Smooth muscle cell of the brain vasculature (primary cell): ENCODE data around the gene RRM2.

ENCODE experiments used
- DNase-seq: peaks from one replicate; pipeline ENCODE4 v3.0.0-alpha.2; 2012; ENCODE audit warnings: low read depth, low spot score

The RRM2 gene

DNA sequence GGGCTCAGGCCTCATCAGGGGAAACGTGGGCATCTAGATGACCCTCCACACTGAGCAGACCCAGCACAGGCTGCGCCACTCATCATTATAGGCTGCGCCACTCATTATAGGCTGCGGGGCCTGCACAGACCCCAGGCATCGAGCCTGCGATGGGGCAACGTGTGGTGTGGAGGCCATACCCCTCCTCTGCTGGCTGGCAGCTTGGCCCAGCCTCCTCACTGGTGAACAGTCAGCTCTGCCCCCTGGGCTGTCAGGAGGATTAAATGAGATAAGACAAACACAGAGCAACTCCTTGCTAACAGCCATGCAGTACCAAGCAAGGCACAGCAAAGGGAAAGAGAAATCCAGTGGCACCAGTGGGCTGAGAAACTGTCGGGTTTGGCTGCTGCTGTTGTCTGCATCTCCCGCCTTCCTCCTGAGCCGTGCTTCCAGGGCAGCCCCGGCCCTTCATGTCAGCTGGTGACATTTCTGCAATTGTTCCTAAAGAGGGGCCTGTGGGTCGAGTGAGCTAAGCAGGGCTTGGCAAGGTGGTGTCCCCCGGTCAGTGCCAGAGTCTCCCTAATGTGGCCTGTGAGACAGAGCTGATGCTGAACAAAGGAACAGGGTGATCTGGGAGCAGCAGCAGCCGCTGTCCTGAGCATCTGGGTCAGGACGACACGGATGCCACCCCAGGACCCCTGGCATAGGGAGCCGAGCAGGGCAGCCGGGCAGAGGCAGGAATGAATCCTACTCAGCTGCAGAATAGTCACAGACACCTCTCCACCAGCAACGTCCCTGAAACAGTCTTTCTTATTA lies 48.7 kb downstream of the RRM2 start:
- no peak for DNase-seq

DNA sequence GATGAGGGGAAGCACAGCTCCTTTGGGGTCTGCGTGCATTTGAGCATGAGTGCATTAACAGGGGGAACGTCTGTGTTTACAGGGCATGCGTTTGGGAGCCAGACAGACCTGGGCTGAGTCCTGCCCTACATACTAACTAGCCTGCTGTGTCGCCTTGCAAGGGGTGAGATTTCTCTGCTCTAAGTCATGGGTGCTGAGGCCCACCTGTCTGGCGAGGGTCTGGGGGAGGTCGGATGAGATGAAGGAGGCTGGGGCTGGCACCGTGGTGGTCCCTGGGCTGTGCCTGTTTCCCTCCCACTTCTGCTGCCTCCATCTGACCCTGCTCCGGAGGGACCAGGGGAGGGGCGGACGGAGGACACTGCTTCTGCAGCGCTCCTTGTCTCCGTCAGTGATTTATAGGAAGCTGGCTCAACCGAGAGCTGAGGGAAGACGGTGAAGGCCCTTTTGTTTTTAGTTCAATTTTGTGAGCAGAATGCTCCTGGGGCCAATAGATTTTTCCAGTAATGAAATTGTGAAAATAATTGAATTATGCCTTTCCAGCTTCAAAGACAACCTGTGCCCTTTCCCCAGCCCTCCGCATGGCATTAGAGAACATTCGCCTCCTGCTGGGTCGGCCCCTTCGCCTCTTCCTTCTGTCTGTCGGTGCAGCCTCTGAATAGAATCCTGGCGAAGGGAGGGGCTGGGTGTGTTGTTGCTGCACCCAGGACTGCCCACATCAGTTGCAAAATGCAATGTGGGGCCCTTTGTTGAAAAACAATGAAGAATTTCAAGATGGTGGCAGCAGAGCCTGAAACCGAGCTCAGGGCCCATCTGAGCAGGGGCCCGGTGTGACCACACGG lies 49.7 kb downstream of the RRM2 start:
- no peak for DNase-seq

DNA sequence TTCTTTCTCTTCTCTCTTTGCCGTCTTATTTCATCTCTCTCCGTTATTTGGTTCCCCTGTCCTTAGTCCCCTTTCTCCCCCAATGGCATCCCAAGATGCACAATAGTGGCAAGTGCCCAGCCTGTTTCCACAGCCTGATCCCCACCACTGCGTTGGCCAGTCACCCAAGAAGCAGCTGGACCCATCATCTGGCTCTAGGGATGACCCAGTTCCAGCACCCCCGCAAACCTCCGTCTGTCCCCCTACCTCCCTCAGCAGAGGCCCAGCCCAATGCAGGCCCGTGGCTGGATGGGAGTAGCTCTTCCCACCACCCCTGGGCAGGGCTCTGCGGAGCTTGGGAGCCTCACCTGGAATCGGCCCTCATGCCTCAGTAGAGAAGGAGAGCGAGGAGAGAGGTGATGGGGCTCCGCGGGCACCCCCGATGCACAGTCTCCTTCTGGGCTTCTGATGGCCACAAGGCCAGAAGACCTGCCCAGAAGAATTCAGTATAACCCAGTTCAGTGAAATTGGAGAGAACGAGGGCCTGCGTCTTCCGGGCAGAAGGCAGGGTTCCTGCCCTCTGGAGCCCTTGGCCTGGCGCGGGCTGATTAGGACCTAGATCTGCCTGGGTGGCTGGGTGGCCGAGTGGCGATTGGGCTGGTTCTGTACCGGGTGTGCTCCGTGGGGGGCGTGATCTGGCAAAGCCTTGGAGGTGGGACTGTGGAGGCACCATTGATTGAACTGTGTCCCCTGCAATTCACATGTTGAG lies 50.9 kb downstream of the RRM2 start:
- DNase-seq, result no peak

DNA sequence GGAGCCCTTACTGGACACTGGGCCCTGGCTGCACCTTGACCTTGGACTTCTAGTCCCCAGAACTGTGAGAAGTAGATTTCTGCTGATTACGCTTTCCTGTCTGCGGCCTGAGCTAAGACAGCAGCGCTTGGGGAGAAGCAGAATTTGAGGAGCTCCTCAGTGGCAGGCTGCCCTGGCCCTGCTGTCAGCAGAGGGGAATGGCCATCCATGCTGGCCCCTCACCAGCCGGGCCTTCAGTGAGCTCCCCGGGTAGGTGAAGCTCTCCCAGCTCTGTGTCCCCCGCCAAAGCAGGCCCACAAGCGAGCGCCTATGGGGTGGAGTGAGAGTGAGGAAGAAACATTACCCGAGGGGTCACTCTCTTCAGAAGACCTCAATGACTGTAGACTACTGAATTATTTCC lies 51.6 kb downstream of the RRM2 start:
- DNase-seq, result no peak

DNA sequence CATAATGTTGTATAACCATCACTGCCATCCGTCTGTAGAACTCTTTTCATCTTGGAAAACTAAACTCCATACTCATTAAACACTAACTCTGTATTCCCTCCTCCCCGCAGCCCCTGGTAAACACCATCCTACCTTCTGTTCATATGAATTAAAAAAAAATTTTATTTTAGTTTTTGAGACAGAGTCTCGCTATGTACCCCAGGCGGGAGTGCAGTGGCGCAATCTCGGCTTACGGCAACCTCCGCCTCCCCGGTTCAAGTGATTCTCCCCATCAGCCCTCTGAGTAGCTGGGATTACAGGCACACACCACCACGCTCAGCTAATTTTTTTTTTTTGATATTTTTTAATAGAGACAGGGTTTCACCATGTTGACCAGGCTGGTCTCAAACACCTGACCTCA lies 52.9 kb downstream of the RRM2 start:
- DNase-seq, result no peak

DNA sequence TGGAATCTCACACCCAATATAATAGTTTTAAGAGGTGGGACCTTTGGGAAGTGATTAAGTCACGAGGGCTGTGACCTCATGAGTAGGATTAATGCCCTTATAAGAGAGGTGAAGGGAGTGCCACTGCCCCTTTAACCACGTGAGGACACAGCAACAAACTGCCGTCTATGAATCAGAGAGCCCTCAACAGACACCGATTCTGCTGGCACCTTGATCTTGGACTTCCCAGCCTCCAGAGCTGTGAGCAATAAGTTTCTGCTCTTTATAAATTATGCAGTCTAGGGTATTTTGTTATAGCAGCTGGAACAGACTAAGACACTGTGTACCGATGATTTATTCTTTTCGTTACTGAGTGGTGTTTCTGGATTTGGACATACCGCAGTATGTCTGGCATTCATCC lies 56.2 kb downstream of the RRM2 start:
- DNase-seq, result no peak

DNA sequence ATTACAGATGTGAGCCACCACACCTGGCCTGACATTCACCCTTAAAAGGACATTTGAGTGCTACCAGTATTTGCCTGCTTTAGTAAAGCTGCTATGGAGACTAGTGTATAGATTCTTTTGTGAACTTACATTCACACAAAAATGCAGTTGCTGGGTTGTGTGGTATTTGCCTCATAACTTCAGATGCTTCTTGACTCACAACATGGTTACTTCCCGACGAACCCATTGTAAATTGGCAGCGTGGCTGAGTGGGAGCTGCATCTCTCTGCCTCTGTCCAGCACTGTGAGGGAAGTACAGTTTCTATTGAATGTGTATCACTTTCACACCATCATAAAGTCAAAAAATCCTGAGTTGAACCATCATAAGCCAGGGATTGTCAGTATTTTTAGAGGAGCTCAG lies 56.9 kb downstream of the RRM2 start:
- DNase-seq, result no peak

DNA sequence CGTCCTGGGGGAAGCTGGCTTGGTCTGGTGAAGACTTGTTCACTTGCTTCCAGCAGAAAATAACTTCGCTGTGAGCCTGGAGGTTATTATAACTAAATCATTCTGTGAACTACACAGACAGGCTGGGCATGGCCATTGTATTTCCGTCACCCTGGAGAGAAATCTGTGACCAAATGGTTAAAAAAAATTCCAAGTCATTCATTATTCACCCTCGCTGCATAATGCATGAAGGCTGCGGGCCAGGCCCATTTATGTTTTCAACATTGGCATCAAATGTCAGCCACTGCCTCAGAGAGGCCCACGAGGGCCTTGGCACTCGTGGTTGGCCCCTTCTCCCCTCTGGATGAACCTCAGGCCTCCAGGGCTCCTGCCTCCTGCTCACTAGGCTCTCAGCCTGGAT lies 57.7 kb downstream of the RRM2 start:
- DNase-seq, result no peak
